B cell (primary cell): ENCODE data around the gene ARID1A.

Experiments
- CTCF ChIP-seq: fragments of 200-600 bp; IDR thresholded peaks from one replicate; pipeline ENCODE4 v1.8.0; 2022; ENCODE audit warnings: antibody characterized with exemption, mild to moderate bottlenecking
- EZH2 ChIP-seq: IDR thresholded peaks from 2 replicates; pipeline ENCODE4 v1.6.1; 2012; ENCODE audit warnings: borderline replicate concordance, low read depth, mild to moderate bottlenecking, moderate library complexity, low read length; ENCODE audit not compliant: insufficient read depth, poor library complexity, severe bottlenecking

GRCh38 chr1:26664802-26665201 is 31.0 kb upstream of the ARID1A start:
- TF ChIP-seq CTCF (no peak), EZH2 (no peak)
